ENCODE results near the gene CPNE8. TPM values are rescaled to one million over a fixed set of nuclear protein-coding genes. Genes with fewer than 3 reads are reported as not detected.

Gene CPNE8
- total RNA-seq, 1 donor from 2014 or later: 32.6 TPM

- FAIRE-seq (no peak), DNase-seq (ENCODE audit: low spot score in 2 of 2) (no peak)
Measured at GRCh38 chr12:38844267-38844666, 61.1 kb downstream of the CPNE8 start.

GRCh38 chr12:38838056-38838850 lies 67.1 kb downstream of the CPNE8 start:
- FAIRE-seq (no peak), DNase-seq (ENCODE audit: low spot score in 2 of 2) (no peak)

- FAIRE-seq (no peak), DNase-seq (ENCODE audit: low spot score in 2 of 2) (no peak)
Measured at GRCh38 chr12:38831715-38832114, 73.7 kb downstream of the CPNE8 start.

GRCh38 chr12:38825006-38825405 lies 80.4 kb downstream of the CPNE8 start:
- FAIRE-seq: no peak

GRCh38 chr12:38823738-38824137 lies 81.7 kb downstream of the CPNE8 start:
- FAIRE-seq: no peak

More at GRCh38 chr12:38825006-38825405, 80.4 kb downstream of the CPNE8 start:
- no peak for DNase-seq (ENCODE audit: low spot score in 2 of 2)

GRCh38 chr12:38823314-38823713 lies 82.1 kb downstream of the CPNE8 start:
- no peak for FAIRE-seq

More at GRCh38 chr12:38823738-38824137, 81.7 kb downstream of the CPNE8 start:
- peak in 1 of 2 donors; percentile 15 for DNase-seq (ENCODE audit: low spot score in 2 of 2)

GRCh38 chr12:38817942-38818341 lies 87.4 kb downstream of the CPNE8 start:
- FAIRE-seq (no peak), DNase-seq (ENCODE audit: low spot score in 2 of 2) (no peak)

More at GRCh38 chr12:38823314-38823713, 82.1 kb downstream of the CPNE8 start:
- no peak for DNase-seq (ENCODE audit: low spot score in 2 of 2)

- no peak for DNase-seq (ENCODE audit: low spot score in 2 of 2)
- FAIRE-seq: no peak
Measured at GRCh38 chr12:38813923-38814322, 91.5 kb downstream of the CPNE8 start.

GRCh38 chr12:38811814-38812356 lies 93.5 kb downstream of the CPNE8 start:
- FAIRE-seq: no peak
- DNase-seq (ENCODE audit: low spot score in 2 of 2): no peak

GRCh38 chr12:38809832-38810231 lies 95.6 kb downstream of the CPNE8 start:
- DNase-seq (ENCODE audit: low spot score in 2 of 2): no peak
- no peak for FAIRE-seq

GRCh38 chr12:38788106-38788505 lies 117.3 kb downstream of the CPNE8 start:
- FAIRE-seq (no peak), DNase-seq (ENCODE audit: low spot score in 2 of 2) (no peak)

GRCh38 chr12:38785381-38785780 lies 120.0 kb downstream of the CPNE8 start:
- FAIRE-seq (no peak), DNase-seq (ENCODE audit: low spot score in 2 of 2) (no peak)

GRCh38 chr12:38783304-38783703 lies 122.1 kb downstream of the CPNE8 start:
- FAIRE-seq (no peak), DNase-seq (ENCODE audit: low spot score in 2 of 2) (no peak)

GRCh38 chr12:38782359-38782758 lies 123.0 kb downstream of the CPNE8 start:
- FAIRE-seq: no peak
- no peak for DNase-seq (ENCODE audit: low spot score in 2 of 2)

- FAIRE-seq (no peak), DNase-seq (ENCODE audit: low spot score in 2 of 2) (no peak)
Measured at GRCh38 chr12:38776647-38777046, 128.7 kb downstream of the CPNE8 start.

- no peak for DNase-seq (ENCODE audit: low spot score in 2 of 2)
- no peak for FAIRE-seq
Measured at GRCh38 chr12:38775457-38775856, 129.9 kb downstream of the CPNE8 start.

GRCh38 chr12:38772437-38772836 lies 133.0 kb downstream of the CPNE8 start:
- no peak for FAIRE-seq
- DNase-seq (ENCODE audit: low spot score in 2 of 2): no peak

- FAIRE-seq: no peak
- DNase-seq (ENCODE audit: low spot score in 2 of 2): no peak
Measured at GRCh38 chr12:38771871-38772270, 133.5 kb downstream of the CPNE8 start.

- peak; percentile 49 for FAIRE-seq
Measured at GRCh38 chr12:38761636-38762342, 143.6 kb downstream of the CPNE8 start.

GRCh38 chr12:38761111-38761510 lies 144.3 kb downstream of the CPNE8 start:
- DNase-seq (ENCODE audit: low spot score in 2 of 2): no peak
- FAIRE-seq: no peak

More at GRCh38 chr12:38761636-38762342, 143.6 kb downstream of the CPNE8 start:
- DNase-seq (ENCODE audit: low spot score in 2 of 2): no peak

GRCh38 chr12:38759621-38760020 lies 145.8 kb downstream of the CPNE8 start:
- FAIRE-seq (no peak), DNase-seq (ENCODE audit: low spot score in 2 of 2) (no peak)
